Spleen (tissue), 7 donors: ENCODE data around the gene PARD3.

Experiments
- POLR2A ChIP-seq, 3 donors: fragments of 450-650 bp; IDR thresholded peaks; one replicate each; pipeline ENCODE4 v1.5.1; 2017; ENCODE audit warnings: antibody characterized with exemption in 3 of 3, mild to moderate bottlenecking in 1 of 3
- POLR2AphosphoS5 ChIP-seq, 3 donors: sonication (generic); formaldehyde crosslinking; IDR thresholded peaks; one replicate each; pipeline ENCODE4 v1.5.1; 2017; ENCODE audit warnings: antibody characterized with exemption in 3 of 3
- TF ChIP-seq, protein P1 (sequence below), 11 experiments: fragments of 200-600 bp in 7 of 11; fragments of 450-650 bp in 4 of 11; sonication (generic) in 4 of 11; IDR thresholded peaks in 8 of 11; conservative IDR thresholded peaks in 3 of 11; 1 replicate in 7 of 11; 2 replicates in 4 of 11; pipeline versions ENCODE4 v1.4.0 to v1.8.0; 2016 to 2021; ENCODE audit warnings: antibody characterized with exemption in 11 of 11, inconsistent platforms in 4 of 11, mild to moderate bottlenecking in 1 of 11
- donor health status: DM: no; HTN: no; CAD: no; lungs with moderate emphysema.
- donor health status: DM: no; HTN: no; CAD: no.
- donor health status: DM: no; HTN: no; CAD: no.

DNA sequence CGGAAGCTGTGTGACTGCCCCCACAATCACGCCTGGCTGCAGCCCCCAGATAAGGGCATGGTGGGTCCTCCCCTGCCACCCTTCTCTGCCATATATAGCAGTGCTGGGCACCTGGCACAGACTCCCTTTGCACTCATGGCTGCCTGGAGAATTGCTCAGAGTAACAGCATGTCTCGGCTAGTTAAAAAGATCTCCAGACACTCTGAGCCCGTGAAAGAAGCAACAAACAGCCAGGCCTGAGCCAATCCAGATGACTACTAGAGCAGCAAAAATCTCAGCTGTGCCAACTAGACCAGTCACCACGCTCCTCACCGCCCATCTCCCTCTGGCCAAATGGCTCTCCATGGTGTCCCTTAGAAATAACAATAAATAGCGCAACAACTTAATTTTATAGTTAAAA, 71.3 kb downstream of the PARD3 start:
- TF ChIP-seq, protein P1, sequence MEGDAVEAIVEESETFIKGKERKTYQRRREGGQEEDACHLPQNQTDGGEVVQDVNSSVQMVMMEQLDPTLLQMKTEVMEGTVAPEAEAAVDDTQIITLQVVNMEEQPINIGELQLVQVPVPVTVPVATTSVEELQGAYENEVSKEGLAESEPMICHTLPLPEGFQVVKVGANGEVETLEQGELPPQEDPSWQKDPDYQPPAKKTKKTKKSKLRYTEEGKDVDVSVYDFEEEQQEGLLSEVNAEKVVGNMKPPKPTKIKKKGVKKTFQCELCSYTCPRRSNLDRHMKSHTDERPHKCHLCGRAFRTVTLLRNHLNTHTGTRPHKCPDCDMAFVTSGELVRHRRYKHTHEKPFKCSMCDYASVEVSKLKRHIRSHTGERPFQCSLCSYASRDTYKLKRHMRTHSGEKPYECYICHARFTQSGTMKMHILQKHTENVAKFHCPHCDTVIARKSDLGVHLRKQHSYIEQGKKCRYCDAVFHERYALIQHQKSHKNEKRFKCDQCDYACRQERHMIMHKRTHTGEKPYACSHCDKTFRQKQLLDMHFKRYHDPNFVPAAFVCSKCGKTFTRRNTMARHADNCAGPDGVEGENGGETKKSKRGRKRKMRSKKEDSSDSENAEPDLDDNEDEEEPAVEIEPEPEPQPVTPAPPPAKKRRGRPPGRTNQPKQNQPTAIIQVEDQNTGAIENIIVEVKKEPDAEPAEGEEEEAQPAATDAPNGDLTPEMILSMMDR (IDR thresholded peaks at IDR 0.05 in 8 of 11, conservative IDR thresholded peaks at IDR 0.05 in 3 of 11): no peak
- TF ChIP-seq POLR2A (IDR thresholded peaks at IDR 0.05) (no peak), POLR2AphosphoS5 (IDR thresholded peaks at IDR 0.05) (no peak)
